Measurements from ENCODE around the gene MAVS.

- TF ChIP-seq, protein P1, sequence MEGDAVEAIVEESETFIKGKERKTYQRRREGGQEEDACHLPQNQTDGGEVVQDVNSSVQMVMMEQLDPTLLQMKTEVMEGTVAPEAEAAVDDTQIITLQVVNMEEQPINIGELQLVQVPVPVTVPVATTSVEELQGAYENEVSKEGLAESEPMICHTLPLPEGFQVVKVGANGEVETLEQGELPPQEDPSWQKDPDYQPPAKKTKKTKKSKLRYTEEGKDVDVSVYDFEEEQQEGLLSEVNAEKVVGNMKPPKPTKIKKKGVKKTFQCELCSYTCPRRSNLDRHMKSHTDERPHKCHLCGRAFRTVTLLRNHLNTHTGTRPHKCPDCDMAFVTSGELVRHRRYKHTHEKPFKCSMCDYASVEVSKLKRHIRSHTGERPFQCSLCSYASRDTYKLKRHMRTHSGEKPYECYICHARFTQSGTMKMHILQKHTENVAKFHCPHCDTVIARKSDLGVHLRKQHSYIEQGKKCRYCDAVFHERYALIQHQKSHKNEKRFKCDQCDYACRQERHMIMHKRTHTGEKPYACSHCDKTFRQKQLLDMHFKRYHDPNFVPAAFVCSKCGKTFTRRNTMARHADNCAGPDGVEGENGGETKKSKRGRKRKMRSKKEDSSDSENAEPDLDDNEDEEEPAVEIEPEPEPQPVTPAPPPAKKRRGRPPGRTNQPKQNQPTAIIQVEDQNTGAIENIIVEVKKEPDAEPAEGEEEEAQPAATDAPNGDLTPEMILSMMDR (IDR thresholded peaks at IDR 0.05; ENCODE audit: low read length), result no peak
- TF ChIP-seq EZH2 (optimal IDR thresholded peaks at IDR 0.05; ENCODE audit: low read depth, low read length), result no peak
Measured at GRCh38 chr20:3919352-3919751, 72.7 kb downstream of the MAVS start.
